CD4-positive, alpha-beta memory T cell (primary cell): ENCODE results near the gene RHOT1. TPM values are rescaled to one million over a fixed set of nuclear protein-coding genes. Genes with fewer than 3 reads are reported as not detected.

Source experiments
- CTCF ChIA-PET: fragments of 350-600 bp; sonication (Branson Sonifier 250); formaldehyde crosslinking; loops from one replicate; lab custom pipeline; 2021; ENCODE audit warnings: inconsistent platforms; ENCODE audit not compliant: partially characterized antibody; lab: Charles Lee
- POLR2A ChIA-PET: fragments of 350-600 bp; sonication (Branson Sonifier 250); formaldehyde crosslinking; loops from one replicate; lab custom pipeline; 2021; ENCODE audit not compliant: partially characterized antibody; lab: Charles Lee
- DNase-seq, 5 donors: peaks; one replicate each; pipeline versions ENCODE4 v3.0.0 to v3.0.0-alpha.2; 2020 to 2022; ENCODE audit warnings: mixed read lengths in 1 of 5
- H3K27ac ChIP-seq: one replicate; pipeline ENCODE4 v1.7.0; 2013; ENCODE audit warnings: low read depth, low read length
- H3K27me3 ChIP-seq: 2 replicates; pipeline ENCODE4 v1.7.0; 2013; ENCODE audit warnings: mild to moderate bottlenecking, low read length, moderate library complexity; ENCODE audit not compliant: insufficient read depth
- H3K36me3 ChIP-seq: 2 replicates; pipeline ENCODE4 v1.7.0; 2013; ENCODE audit warnings: mild to moderate bottlenecking, low read length, moderate library complexity; ENCODE audit not compliant: insufficient read depth
- H3K4me1 ChIP-seq: 2 replicates; pipeline ENCODE4 v1.7.0; 2013; ENCODE audit warnings: mild to moderate bottlenecking, low read length, moderate library complexity; ENCODE audit not compliant: insufficient read depth
- H3K4me3 ChIP-seq, 2 donors: one replicate each; pipeline ENCODE4 v1.7.0; 2013; ENCODE audit warnings: low read length in 2 of 2, mild to moderate bottlenecking in 1 of 2
- H3K9me3 ChIP-seq, 2 donors: one replicate each; pipeline ENCODE4 v1.7.0; 2013; ENCODE audit warnings: low read length in 2 of 2, control low read depth in 1 of 2; ENCODE audit not compliant: control insufficient read depth in 1 of 2
- H3K27ac Mint-ChIP-seq, 7 donors: one replicate each; pipeline ENCODE4 v1.8.0; 2020 to 2021; ENCODE audit warnings: mixed read lengths in 7 of 7, mild to moderate bottlenecking in 6 of 7, inconsistent platforms in 3 of 7, moderate library complexity in 3 of 7
- H3K27me3 Mint-ChIP-seq, 2 donors: one replicate each; pipeline ENCODE4 v1.8.0; 2020 to 2021; ENCODE audit warnings: mixed read lengths in 2 of 2
- H3K36me3 Mint-ChIP-seq, 2 donors: one replicate each; pipeline ENCODE4 v1.8.0; 2020 to 2021; ENCODE audit warnings: mixed read lengths in 2 of 2, inconsistent platforms in 1 of 2, mild to moderate bottlenecking in 1 of 2
- H3K4me1 Mint-ChIP-seq, 4 donors: one replicate each; pipeline ENCODE4 v1.8.0; 2020 to 2021; ENCODE audit warnings: mixed read lengths in 4 of 4, mild to moderate bottlenecking in 1 of 4
- H3K4me3 Mint-ChIP-seq, 8 donors: one replicate each; pipeline ENCODE4 v1.8.0; 2020 to 2021; ENCODE audit warnings: mixed read lengths in 8 of 8, mild to moderate bottlenecking in 7 of 8, moderate library complexity in 6 of 8, inconsistent platforms in 3 of 8
- H3K9me3 Mint-ChIP-seq, 8 donors: one replicate each; pipeline ENCODE4 v1.8.0; 2020 to 2021; ENCODE audit warnings: mixed read lengths in 8 of 8, mild to moderate bottlenecking in 5 of 8, inconsistent platforms in 3 of 8, moderate library complexity in 1 of 8
- intact Hi-C: fragments of 100-400 bp; cut with micrococcal nuclease; formaldehyde crosslinking; loops from one replicate; pipeline ENCODE4 v1.15.1; 2023
- polyA plus RNA-seq, 2 donors: library from polyadenylated mRNA; unstranded; fragments of 300-500 nt; fragmentation: Illumina TruSeq; gene quantifications; one replicate each; pipeline ENCODE4 v1.2.3, GENCODE V29; 2021
- total RNA-seq, 2 experiments: library from RNA; stranded (reverse); gene quantifications; one replicate each; pipeline ENCODE4 v1.2.3, GENCODE V29; 2021

Gene RHOT1
- total and polyA plus RNA-seq, 4 experiments from 2014 or later: 26.9 to 33.9 (median 29.9) TPM

DNA sequence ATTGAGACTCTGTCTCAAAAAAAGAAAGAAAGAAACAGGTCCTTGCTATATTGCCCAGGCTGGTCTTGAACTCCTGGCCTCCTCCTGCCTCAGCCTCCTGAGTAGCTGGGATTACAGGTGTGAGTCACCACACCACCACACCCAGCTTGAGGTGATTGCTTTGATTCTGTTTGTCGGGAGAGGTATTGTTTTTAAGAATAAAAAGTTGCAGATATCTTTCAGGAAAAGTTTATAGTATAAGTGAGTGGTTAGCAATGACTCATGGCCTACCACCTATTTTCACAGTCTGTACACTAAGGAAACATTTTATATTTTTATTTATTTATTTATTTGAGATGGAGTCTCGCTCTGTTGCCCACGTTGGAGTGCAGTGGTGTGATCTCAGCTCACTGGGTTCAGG lies 45.0 kb downstream of the RHOT1 start:
- intact Hi-C loops: no loop called here
- ChIA-PET POLR2A (no interaction called here), CTCF (interaction anchor here (1.1 kb wide), 1 partner anchor 45 kb away, joined by 3 read pairs; the partner anchor contains the start of gene RHOT1)
- Histone ChIP-seq H3K4me1 (no peaks in the 10 kb centered on the region), H3K4me3 (no peak overlapping the region), H3K27ac (no peak overlapping the region), H3K36me3 (no peaks in the 10 kb centered on the region), H3K27me3 (no peaks in the 10 kb centered on the region), H3K9me3 (no peaks in the 10 kb centered on the region)
- H3K9me3 Mint-ChIP-seq: no peaks in the 10 kb centered on the region
- H3K27me3 Mint-ChIP-seq: no peaks in the 10 kb centered on the region
- H3K4me1 Mint-ChIP-seq: no peaks in the 10 kb centered on the region
- no peak for DNase-seq
- no peak overlapping the region for H3K4me3 Mint-ChIP-seq
- peak overlapping the region in 1 of 7 donors; percentile 41 for H3K27ac Mint-ChIP-seq
- peaks cover 16 to 31% of the 10 kb centered on the region in 2 donors for H3K36me3 Mint-ChIP-seq

GRCh38 chr17:32189343-32189742 lies 47.0 kb downstream of the RHOT1 start:
- POLR2A ChIA-PET: no interaction called here
- Histone ChIP-seq H3K9me3 (no peaks in the 10 kb centered on the region), H3K4me3 (no peak overlapping the region), H3K36me3 (peaks cover 5% of the 10 kb centered on the region), H3K4me1 (no peaks in the 10 kb centered on the region), H3K27me3 (no peaks in the 10 kb centered on the region), H3K27ac (no peak overlapping the region)
- CTCF ChIA-PET: no interaction called here
- H3K9me3 Mint-ChIP-seq: no peaks in the 10 kb centered on the region
- H3K27ac Mint-ChIP-seq: no peak overlapping the region
- no peak overlapping the region for H3K4me3 Mint-ChIP-seq
- no peak for DNase-seq
- peaks cover 21 to 34% of the 10 kb centered on the region in 2 donors for H3K36me3 Mint-ChIP-seq
- intact Hi-C loops: no loop called here
- no peaks in the 10 kb centered on the region for H3K27me3 Mint-ChIP-seq
- no peaks in the 10 kb centered on the region for H3K4me1 Mint-ChIP-seq

- Mint-ChIP-seq H3K36me3 (peaks cover 35 to 44% of the 10 kb centered on the region in 2 donors), H3K27ac (no peak overlapping the region)
Observed at GRCh38 chr17:32191306-32191705, 49.0 kb downstream of the RHOT1 start.

DNA sequence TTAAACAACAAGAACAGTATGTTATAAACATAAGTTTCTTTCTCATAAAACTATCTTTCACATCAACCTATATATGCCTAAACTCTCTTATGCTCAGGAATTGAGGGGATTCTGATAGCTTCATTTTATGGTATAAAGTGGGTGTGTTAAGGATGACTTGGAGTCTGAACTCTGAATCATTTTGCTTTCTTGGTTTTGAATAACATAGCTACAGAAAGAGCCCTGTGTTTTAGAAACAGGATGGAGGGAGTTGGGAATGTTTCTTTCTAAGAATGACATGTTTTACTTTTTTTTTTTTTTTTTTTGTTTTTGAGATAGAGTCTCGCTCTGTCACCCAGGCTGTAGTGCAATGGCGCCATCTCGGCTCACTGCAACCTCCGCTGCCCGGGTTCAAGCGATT lies 50.1 kb downstream of the RHOT1 start:
- H3K9me3 Mint-ChIP-seq: no peaks in the 10 kb centered on the region
- DNase-seq: no peak

More at GRCh38 chr17:32191306-32191705, 49.0 kb downstream of the RHOT1 start:
- Histone ChIP-seq H3K4me1 (no peaks in the 10 kb centered on the region), H3K27ac (no peak overlapping the region), H3K4me3 (no peak overlapping the region), H3K36me3 (peaks cover 11% of the 10 kb centered on the region), H3K9me3 (no peaks in the 10 kb centered on the region), H3K27me3 (no peaks in the 10 kb centered on the region)
- Mint-ChIP-seq H3K4me3 (no peak overlapping the region), H3K27me3 (no peaks in the 10 kb centered on the region), H3K4me1 (peaks cover 0 to under 1% (median 0%) of the 10 kb centered on the region in 4 donors), H3K9me3 (no peaks in the 10 kb centered on the region)
- DNase-seq: no peak
- intact Hi-C loops: no loop called here
- ChIA-PET CTCF (no interaction called here), POLR2A (no interaction called here)

GRCh38 chr17:32197987-32198386 lies 55.7 kb downstream of the RHOT1 start:
- no peak overlapping the region for H3K4me3 Mint-ChIP-seq
- Histone ChIP-seq H3K27me3 (no peaks in the 10 kb centered on the region), H3K4me3 (no peak overlapping the region), H3K4me1 (no peaks in the 10 kb centered on the region), H3K27ac (no peak overlapping the region), H3K36me3 (peaks cover 31% of the 10 kb centered on the region), H3K9me3 (no peaks in the 10 kb centered on the region)
- ChIA-PET POLR2A (no interaction called here), CTCF (no interaction called here)
- H3K36me3 Mint-ChIP-seq: peaks cover 45 to 67% of the 10 kb centered on the region in 2 donors
- H3K4me1 Mint-ChIP-seq: peaks cover 0 to 3% (median 0%) of the 10 kb centered on the region in 4 donors
- DNase-seq: no peak
- H3K9me3 Mint-ChIP-seq: no peaks in the 10 kb centered on the region
- H3K27ac Mint-ChIP-seq: peak overlapping the region in 1 of 7 donors; percentile 36
- no peaks in the 10 kb centered on the region for H3K27me3 Mint-ChIP-seq
- intact Hi-C loops: no loop called here

More for the DNA sequence above, 50.1 kb downstream of the RHOT1 start:
- peaks cover 11% of the 10 kb centered on the region for H3K36me3 ChIP-seq
- H3K9me3 ChIP-seq: no peaks in the 10 kb centered on the region
- peaks cover 0 to 3% (median 0%) of the 10 kb centered on the region in 4 donors for H3K4me1 Mint-ChIP-seq
- no peak overlapping the region for H3K27ac Mint-ChIP-seq
- H3K4me3 ChIP-seq: no peak overlapping the region
- no peak overlapping the region for H3K27ac ChIP-seq
- POLR2A ChIA-PET: no interaction called here
- H3K4me3 Mint-ChIP-seq: no peak overlapping the region
- no peaks in the 10 kb centered on the region for H3K4me1 ChIP-seq
- no peaks in the 10 kb centered on the region for H3K27me3 ChIP-seq
- intact Hi-C loops: no loop called here
- peaks cover 39 to 47% of the 10 kb centered on the region in 2 donors for H3K36me3 Mint-ChIP-seq
- H3K27me3 Mint-ChIP-seq: no peaks in the 10 kb centered on the region
- CTCF ChIA-PET: interaction anchor here (0.6 to 1.1 kb wide), 3 partner anchors 8 to 22 kb away, joined by 3 read pairs; no protein-coding TSS in a partner anchor

DNA sequence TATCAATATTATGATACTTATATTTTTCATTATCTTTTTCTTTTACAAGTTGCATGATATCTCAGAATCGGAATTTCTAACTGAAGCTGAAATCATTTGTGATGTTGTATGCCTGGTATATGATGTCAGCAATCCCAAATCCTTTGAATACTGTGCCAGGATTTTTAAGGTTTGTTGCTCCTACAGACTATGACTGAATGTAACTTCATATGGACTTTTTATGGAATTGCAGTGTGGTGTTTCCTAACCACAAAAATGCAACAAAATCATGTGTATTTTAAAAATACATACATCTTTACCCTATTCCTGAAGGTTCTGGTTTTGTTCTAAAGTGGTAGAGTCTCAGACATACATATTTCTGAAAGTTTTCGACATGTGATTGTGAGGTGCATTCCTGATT lies 64.6 kb downstream of the RHOT1 start:
- POLR2A ChIA-PET: no interaction called here
- Mint-ChIP-seq H3K27ac (no peak overlapping the region), H3K9me3 (no peaks in the 10 kb centered on the region), H3K36me3 (peaks cover 28 to 58% of the 10 kb centered on the region in 2 donors), H3K27me3 (no peaks in the 10 kb centered on the region), H3K4me1 (peaks cover 0 to 3% (median 0%) of the 10 kb centered on the region in 4 donors), H3K4me3 (no peak overlapping the region)
- Histone ChIP-seq H3K4me3 (no peak overlapping the region), H3K36me3 (peaks cover 14% of the 10 kb centered on the region), H3K4me1 (no peaks in the 10 kb centered on the region), H3K9me3 (no peaks in the 10 kb centered on the region), H3K27ac (no peak overlapping the region), H3K27me3 (no peaks in the 10 kb centered on the region)
- DNase-seq: no peak
- CTCF ChIA-PET: no interaction called here
- intact Hi-C loops: no loop called here

DNA sequence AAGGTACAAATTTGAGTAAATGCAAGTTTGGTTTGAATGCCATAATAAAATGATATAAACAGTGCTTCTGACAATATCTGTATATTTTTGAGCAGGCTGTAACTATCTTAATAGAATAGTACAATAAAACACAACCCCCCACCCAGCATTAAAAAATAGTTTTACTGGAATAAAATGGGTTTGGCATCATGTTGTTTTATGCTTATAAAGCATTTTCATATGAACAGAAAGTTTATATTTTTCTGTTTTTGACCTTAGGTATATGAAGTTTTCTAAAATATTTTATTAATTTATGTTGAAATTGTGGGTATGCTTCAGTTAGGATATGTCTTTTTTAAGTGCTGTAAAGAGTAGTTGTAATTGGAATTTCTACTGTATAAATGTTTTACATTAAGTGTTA lies 66.1 kb downstream of the RHOT1 start:
- Mint-ChIP-seq H3K27ac (no peak overlapping the region), H3K27me3 (no peaks in the 10 kb centered on the region), H3K36me3 (peaks cover 34 to 55% of the 10 kb centered on the region in 2 donors), H3K4me3 (no peak overlapping the region), H3K9me3 (no peaks in the 10 kb centered on the region), H3K4me1 (peaks cover 0 to 3% (median under 1%) of the 10 kb centered on the region in 4 donors)
- DNase-seq: no peak
- Histone ChIP-seq H3K36me3 (peaks cover 14% of the 10 kb centered on the region), H3K27me3 (no peaks in the 10 kb centered on the region), H3K4me3 (no peak overlapping the region), H3K27ac (no peak overlapping the region), H3K9me3 (no peaks in the 10 kb centered on the region), H3K4me1 (no peaks in the 10 kb centered on the region)
- POLR2A ChIA-PET: no interaction called here
- intact Hi-C loops: no loop called here
- CTCF ChIA-PET: no interaction called here
